B cell (primary cell): ENCODE measurements around the gene FSD1. TPM values are rescaled to one million over a fixed set of nuclear protein-coding genes. Genes with fewer than 3 reads are reported as not detected.

Source experiments
- ATAC-seq: fragments of 200-7000 bp; cut with Tn5 transposase; one replicate; pipeline ENCODE4 v1.10.0; 2021; ENCODE audit warnings: low read depth, mild to moderate bottlenecking, moderate number of reproducible peaks, moderate library complexity
- CTCF ChIA-PET: fragments of 350-600 bp; sonication (Branson Sonifier 250); formaldehyde crosslinking; loops from one replicate; lab custom pipeline; 2021; ENCODE audit warnings: antibody characterized with exemption, inconsistent platforms; lab: Charles Lee
- POLR2A ChIA-PET: fragments of 350-600 bp; sonication (Branson Sonifier 250); formaldehyde crosslinking; loops from one replicate; lab custom pipeline; 2021; ENCODE audit warnings: antibody characterized with exemption; lab: Charles Lee
- DNase-seq: peaks from one replicate; pipeline ENCODE4 v3.0.0; 2013
- H2AFZ ChIP-seq: 2 replicates; pipeline ENCODE4 v1.6.1; 2012; ENCODE audit warnings: mild to moderate bottlenecking, low read depth, low read length; ENCODE audit not compliant: insufficient read depth, poor library complexity, severe bottlenecking
- H3K27ac ChIP-seq, 2 donors: 1 replicate in 1 of 2; 2 replicates in 1 of 2; pipeline ENCODE4 v1.5.1; 2012 to 2013; ENCODE audit warnings: low read length in 2 of 2, mild to moderate bottlenecking in 2 of 2, moderate library complexity in 1 of 2
- H3K27me3 ChIP-seq, 4 experiments: fragments of 200-600 bp in 1 of 4; sonication (generic) in 1 of 4; replicated peaks in 1 of 4; 1 replicate in 2 of 4; 2 replicates in 2 of 4; pipeline versions ENCODE4 v1.6.1 to v1.7.0; 2013 to 2016; ENCODE audit warnings: low read length in 3 of 4, mild to moderate bottlenecking in 2 of 4, mixed read lengths in 1 of 4, moderate library complexity in 1 of 4; ENCODE audit not compliant: insufficient read depth in 4 of 4, control insufficient read depth in 3 of 4; ENCODE audit errors: control extremely low read depth in 1 of 4
- H3K36me3 ChIP-seq, 2 experiments: replicated peaks in 1 of 2; 1 replicate in 1 of 2; 2 replicates in 1 of 2; pipeline versions ENCODE4 v1.6.1 to v1.7.1; 2013; ENCODE audit warnings: low read length in 1 of 2; ENCODE audit not compliant: insufficient read depth in 2 of 2, control insufficient read depth in 1 of 2; ENCODE audit errors: control extremely low read depth in 1 of 2, extremely low read depth in 1 of 2
- H3K4me1 ChIP-seq, 2 donors: fragments of 200-600 bp in 1 of 2; sonication (generic) in 1 of 2; 1 replicate in 1 of 2; 2 replicates in 1 of 2; pipeline versions ENCODE4 v1.5.1 to v1.6.1; 2013 to 2017; ENCODE audit warnings: low read length in 2 of 2; ENCODE audit not compliant: control insufficient read depth in 2 of 2, insufficient read depth in 2 of 2
- H3K4me2 ChIP-seq: replicated peaks from 2 replicates; pipeline ENCODE3; 2012; ENCODE audit warnings: mild to moderate bottlenecking, low read depth, low read length; ENCODE audit not compliant: poor library complexity, severe bottlenecking
- H3K4me3 ChIP-seq, 5 experiments: fragments of 200-600 bp in 1 of 5; sonication (generic) in 1 of 5; 1 replicate in 3 of 5; 2 replicates in 2 of 5; pipeline versions ENCODE4 v1.5.1 to v1.7.0; 2011 to 2016; ENCODE audit warnings: low read length in 4 of 5, mild to moderate bottlenecking in 4 of 5, low read depth in 2 of 5, control low read depth in 1 of 5, moderate library complexity in 1 of 5; ENCODE audit not compliant: insufficient read depth in 1 of 5; ENCODE audit errors: control extremely low read depth in 1 of 5, extremely low read depth in 1 of 5
- H3K79me2 ChIP-seq: fragments of 200-600 bp; sonication (generic); one replicate; pipeline ENCODE4 v1.6.0; 2016; ENCODE audit warnings: low read length; ENCODE audit not compliant: control insufficient read depth, insufficient read depth
- H3K9ac ChIP-seq: fragments of 200-600 bp; sonication (generic); 2 replicates; pipeline ENCODE4 v1.6.1; 2017; ENCODE audit warnings: mild to moderate bottlenecking, low read length, moderate library complexity
- H3K9me3 ChIP-seq, 3 donors: one replicate each; pipeline versions ENCODE4 v1.6.1 to v1.7.1; 2013; ENCODE audit warnings: low read length in 2 of 3; ENCODE audit not compliant: control insufficient read depth in 2 of 3, insufficient read depth in 1 of 3; ENCODE audit errors: control extremely low read depth in 1 of 3
- H4K20me1 ChIP-seq: 2 replicates; pipeline ENCODE4 v1.6.0; 2012; ENCODE audit warnings: mild to moderate bottlenecking, low read length; ENCODE audit not compliant: insufficient read depth, control insufficient read depth, poor library complexity, severe bottlenecking
- H3K27ac Mint-ChIP-seq: one replicate; pipeline ENCODE4 v1.8.0; 2021; ENCODE audit warnings: mixed read lengths
- H3K27me3 Mint-ChIP-seq: one replicate; pipeline ENCODE4 v1.8.0; 2021; ENCODE audit warnings: mixed read lengths
- H3K4me1 Mint-ChIP-seq: one replicate; pipeline ENCODE4 v1.8.0; 2021; ENCODE audit warnings: mixed read lengths
- H3K4me3 Mint-ChIP-seq: one replicate; pipeline ENCODE4 v1.8.0; 2021; ENCODE audit warnings: mixed read lengths
- H3K9me3 Mint-ChIP-seq: one replicate; pipeline ENCODE4 v1.8.0; 2022; ENCODE audit warnings: mixed read lengths; ENCODE audit not compliant: insufficient read depth
- EZH2 ChIP-seq: IDR thresholded peaks from 2 replicates; pipeline ENCODE4 v1.6.1; 2012; ENCODE audit warnings: borderline replicate concordance, low read depth, mild to moderate bottlenecking, moderate library complexity, low read length; ENCODE audit not compliant: insufficient read depth, poor library complexity, severe bottlenecking
- WGBS: methylation state at CpG from one replicate; pipeline ENCODE4 v1.1.5; 2013; ENCODE audit warnings: missing lambda C conversion rate; ENCODE audit not compliant: insufficient coverage; 5-methylcytosine and 5-hydroxymethylcytosine counted together
- intact Hi-C: fragments of 100-400 bp; cut with micrococcal nuclease; formaldehyde crosslinking; loops from one replicate; pipeline ENCODE4 v1.10.0; 2022
- polyA plus RNA-seq: library from polyadenylated mRNA; depleted of rRNA; stranded (reverse); fragments of >200 nt; gene quantifications from 2 replicates; pipeline ENCODE4 v1.2.3, GENCODE V29; 2012
- total RNA-seq, 2 donors: library from RNA; stranded (reverse); fragments of 120-200 nt in 1 of 2; gene quantifications; 1 replicate in 1 of 2; 2 replicates in 1 of 2; pipeline versions ENCODE4 v1.2.3 to v1.2.4, GENCODE V29; 2013 to 2022
- TF ChIP-seq, protein P1 (sequence below): fragments of 200-600 bp; IDR thresholded peaks from one replicate; pipeline ENCODE4 v1.8.0; 2022; ENCODE audit warnings: antibody characterized with exemption, mild to moderate bottlenecking

FSD1 gene
- total and polyA plus RNA-seq, 2 donors (not counting 1 experiment from before 2014, with no cell fraction given): 2.7 to 2.8 TPM

DNA sequence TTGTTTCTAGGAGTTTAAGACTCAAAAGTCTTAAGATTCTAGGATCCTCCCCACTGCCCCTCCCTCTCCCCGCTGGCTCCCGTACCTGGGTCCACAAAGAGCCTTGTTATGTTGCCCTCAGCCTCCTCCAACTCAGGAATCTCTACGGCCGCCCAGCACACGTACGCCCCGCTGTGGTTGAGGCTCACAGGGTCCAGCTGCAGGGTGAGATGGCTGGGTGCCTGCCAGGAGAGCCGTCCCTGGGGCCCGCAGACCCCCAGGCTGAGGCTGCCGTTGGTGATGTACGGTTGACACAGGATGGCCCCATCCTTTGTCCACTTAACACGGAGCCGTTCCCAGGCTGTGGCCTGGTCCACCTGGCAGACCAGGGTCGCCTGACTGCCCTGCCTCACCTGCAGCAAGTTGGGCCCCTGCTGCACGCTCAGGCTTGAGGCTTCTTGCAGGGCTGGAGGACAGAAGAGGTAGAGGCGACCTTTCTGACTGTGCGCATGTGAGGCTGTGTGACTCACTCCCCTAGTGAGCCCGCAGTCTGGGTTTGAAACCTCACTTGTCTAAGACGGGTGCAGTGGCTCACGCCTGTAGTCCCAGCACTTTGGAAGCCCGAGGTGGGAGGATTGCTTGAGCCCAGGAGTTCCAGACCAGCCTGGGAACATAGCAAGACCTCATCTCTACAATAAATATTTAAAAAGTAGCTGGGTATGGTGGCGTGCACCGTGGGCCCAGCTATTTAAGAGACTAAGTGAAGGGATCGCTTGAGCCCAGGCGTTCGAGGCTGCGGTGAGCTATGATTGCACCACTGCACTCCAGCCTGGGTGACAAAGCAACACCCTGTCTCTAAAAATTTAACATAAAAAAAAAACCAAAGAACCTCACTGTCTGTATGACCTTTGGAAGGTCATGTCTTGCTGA, 6.2 kb upstream of the FSD1 start:
- Mint-ChIP-seq H3K27me3 (peaks cover 11% of the 10 kb centered on the region), H3K4me3 (no peak overlapping the region), H3K4me1 (no peaks in the 10 kb centered on the region), H3K27ac (no peak overlapping the region), H3K9me3 (no peaks in the 10 kb centered on the region)
- H4K20me1 ChIP-seq: no peaks in the 10 kb centered on the region
- ChIA-PET POLR2A (no interaction called here), CTCF (no interaction called here)
- no peaks in the 10 kb centered on the region for H3K4me1 ChIP-seq
- no peak overlapping the region for H3K4me2 ChIP-seq
- DNase-seq: no peak
- H2AFZ ChIP-seq: no peak overlapping the region
- intact Hi-C loops: no loop called here
- WGBS: 88% methylated on average over 20 of the region's 27 CpGs
- TF ChIP-seq EZH2: no peak
- TF ChIP-seq, protein P1, sequence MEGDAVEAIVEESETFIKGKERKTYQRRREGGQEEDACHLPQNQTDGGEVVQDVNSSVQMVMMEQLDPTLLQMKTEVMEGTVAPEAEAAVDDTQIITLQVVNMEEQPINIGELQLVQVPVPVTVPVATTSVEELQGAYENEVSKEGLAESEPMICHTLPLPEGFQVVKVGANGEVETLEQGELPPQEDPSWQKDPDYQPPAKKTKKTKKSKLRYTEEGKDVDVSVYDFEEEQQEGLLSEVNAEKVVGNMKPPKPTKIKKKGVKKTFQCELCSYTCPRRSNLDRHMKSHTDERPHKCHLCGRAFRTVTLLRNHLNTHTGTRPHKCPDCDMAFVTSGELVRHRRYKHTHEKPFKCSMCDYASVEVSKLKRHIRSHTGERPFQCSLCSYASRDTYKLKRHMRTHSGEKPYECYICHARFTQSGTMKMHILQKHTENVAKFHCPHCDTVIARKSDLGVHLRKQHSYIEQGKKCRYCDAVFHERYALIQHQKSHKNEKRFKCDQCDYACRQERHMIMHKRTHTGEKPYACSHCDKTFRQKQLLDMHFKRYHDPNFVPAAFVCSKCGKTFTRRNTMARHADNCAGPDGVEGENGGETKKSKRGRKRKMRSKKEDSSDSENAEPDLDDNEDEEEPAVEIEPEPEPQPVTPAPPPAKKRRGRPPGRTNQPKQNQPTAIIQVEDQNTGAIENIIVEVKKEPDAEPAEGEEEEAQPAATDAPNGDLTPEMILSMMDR: no peak
- peaks cover 0 to 11% (median 0%) of the 10 kb centered on the region in 4 experiments for H3K27me3 ChIP-seq
- no peaks in the 10 kb centered on the region for H3K9me3 ChIP-seq
- no peak overlapping the region for H3K27ac ChIP-seq
- H3K36me3 ChIP-seq: no peaks in the 10 kb centered on the region
- H3K4me3 ChIP-seq: no peak overlapping the region
- no peak for ATAC-seq
- H3K79me2 ChIP-seq: no peaks in the 10 kb centered on the region
- H3K9ac ChIP-seq: no peak overlapping the region
